Activated CD8-positive, alpha-beta memory T cell treated with anti-CD3 and anti-CD28 coated beads, Interleukin-2, amount 50 U/mL, for 1 hour (primary cell): ENCODE measurements around the gene WNT7A.

ENCODE experiments used
- DNase-seq: peaks from one replicate; pipeline ENCODE4 v3.0.0-alpha.2; 2020; ENCODE audit errors: extremely low read depth

WNT7A gene

DNA sequence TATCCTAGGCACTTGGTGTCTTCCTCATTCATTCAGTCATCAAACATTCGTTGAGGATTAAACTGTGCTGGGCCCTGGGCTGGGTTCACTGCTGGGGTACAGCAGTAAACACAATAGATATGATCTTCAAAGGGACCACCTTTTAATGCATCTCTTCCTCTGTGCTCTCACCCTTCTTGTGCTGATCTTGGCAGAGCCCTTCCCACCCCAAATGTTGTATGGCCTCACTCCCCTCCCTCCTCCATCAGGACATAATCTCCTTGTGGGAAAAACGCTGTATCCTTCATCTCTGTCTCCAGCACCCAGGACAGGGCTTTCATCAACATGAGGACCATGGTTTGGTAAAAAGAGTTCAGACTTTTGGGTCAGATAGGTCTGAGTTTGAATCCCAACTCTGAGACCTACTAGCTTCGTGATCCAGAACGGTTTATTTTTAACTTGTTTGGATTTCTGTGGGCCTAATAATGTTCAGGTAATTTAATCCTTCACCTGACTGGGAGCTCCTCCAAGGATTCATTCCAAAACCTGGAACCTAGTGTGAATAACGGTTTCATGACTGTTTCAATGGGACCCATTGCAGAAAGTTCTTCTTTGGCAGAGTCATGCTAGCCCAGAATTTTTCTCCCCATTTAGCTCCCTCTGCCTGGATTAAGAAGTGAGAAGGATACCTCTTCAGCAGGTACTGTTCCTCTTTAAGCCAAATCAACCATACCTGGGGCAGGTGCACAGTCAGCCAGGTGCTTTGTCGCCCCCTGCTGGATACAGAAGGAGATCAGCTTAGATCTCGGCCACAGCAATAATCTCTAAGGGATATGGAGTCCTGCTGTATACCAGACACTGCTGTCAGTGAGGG lies 5.2 kb upstream of the WNT7A start:
- peak; percentile 47 for DNase-seq

DNA sequence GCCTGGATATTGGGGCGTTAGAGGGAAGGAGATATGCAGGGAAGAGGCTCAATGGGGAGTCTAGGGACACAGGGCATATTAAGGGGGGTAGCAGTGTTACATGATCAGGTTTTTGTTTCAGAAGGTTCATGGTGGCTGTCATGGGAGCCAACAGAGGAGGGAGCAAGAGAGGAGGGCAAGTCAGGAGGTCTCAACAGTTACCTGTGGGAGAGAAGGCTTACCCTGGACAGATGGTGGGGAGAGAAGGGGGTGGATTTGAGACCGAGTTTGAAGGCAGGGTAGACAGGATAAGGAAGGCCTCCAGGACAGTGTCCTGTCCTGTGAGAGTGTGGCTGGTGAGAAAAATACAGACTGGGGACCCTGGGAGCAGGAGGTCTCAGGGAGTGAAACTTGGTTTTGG lies 3.8 kb upstream of the WNT7A start:
- DNase-seq: no peak

DNA sequence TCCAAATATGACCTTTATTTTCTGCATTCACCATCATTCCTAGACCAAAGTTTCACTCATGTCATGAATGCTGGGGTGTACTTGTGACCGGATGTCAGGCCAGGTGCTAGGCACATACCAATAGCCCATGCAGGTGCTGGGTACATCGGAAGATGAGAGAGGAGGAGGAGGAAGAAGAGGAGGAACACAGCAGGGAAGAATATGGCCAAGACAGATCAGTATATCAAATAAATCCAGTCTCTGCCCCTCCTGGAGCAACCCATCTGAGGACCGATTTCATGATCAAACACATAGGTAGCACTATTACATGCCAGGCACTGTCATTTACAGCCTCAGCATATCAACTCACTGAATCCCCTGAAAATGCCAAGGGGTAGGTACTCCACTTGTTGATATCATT lies 3.0 kb upstream of the WNT7A start:
- DNase-seq: no peak

DNA sequence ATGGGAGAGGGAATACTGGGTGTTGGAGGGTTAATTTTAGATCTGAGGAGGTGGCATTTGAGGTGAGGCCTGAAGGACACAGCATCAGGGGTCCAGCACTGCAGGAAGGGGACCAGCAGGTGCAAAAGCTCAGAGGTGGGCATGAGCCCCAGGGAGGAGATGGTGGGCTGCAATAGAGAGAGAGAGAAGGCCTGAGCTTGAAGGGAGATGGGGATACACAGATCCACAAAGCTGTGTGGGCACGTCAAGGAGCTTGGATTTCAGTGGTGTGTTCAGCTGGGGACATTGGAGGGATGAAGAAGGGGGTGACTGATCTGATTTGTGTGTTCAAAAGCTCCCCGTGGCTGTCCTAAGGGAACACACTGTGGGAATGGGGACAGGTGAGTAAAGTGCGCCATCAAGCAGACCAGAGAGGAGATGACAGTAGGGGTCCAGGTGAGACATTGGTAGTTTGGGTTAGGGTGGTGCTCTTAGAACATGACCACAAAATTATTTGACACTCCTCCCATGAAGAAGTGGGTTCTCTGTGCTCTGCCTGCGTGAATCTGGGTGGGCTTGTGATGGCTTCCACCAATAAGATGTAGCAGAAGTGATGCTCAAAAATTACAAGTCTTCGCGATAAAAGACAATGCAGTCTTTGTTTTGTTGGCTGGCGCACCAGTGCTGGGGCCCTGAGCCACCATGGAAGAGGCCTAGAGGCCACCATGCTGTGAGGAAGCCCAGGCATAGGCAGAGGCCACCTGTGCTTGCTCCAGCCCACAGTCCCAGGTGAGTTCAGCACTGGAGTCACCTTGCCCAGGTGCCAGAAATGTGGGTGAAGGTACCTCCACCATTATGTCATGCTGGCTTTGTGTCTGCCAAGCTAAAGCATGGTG lies 1.9 kb upstream of the WNT7A start:
- no peak for DNase-seq

DNA sequence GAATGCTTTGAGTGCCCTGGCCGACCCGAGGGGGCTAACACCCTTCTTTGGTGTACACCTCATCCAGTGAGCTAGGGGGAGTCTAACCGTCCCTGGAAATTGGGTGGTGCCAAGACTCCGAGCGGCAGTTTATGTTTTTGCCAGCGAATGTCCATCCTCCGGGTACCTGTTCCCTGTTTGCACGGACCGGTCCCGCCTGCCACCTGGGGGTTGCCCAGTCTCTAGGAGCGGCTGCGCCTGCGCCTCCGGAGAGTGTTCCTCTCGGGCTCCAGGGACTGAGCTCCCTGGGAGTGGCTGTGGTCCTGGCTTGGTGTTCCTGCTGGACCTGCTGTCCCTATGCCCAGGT lies 913 bp upstream of the WNT7A start:
- no peak for DNase-seq

DNA sequence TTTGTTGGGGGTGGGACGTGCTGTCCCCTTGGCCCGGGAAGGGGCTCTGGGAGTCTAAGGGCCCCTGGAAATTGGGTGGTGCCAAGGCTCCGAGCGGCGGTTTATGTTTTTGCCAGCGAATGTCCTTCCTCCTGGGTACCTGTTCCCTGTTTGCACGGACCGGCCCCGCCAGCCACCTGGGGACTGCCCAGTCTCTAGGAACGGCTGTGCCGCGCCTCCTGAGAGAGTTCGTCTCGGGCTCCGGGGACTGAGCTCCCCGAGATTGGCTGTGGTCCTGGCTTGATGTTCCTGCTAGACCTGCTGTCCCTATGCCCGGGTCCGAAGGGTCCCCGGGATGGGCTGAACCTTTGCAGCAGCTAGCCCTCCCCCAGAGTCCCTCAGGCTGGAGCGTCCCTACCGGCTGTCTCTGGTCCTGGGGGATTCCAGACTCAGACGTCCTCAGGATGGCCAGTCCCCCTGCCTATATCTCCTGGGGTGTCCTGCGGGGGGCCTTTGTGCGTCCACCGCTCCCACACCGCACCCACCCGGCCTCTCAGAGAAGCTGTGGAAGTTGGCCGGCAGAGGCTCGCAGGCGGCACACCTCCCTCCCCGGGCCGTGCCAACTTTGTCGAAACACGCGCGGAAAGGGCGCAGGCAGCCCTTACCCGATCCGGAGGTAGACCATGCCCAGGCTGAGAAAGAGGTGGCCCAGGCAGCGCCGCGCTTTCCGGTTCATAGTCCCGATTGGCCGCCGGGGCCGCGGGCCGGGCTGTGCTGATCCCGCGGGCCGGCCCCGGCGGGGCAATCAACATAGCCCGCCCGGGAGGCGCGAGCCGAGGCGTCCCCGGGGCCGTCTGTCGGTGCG lies 547 bp downstream of the WNT7A start:
- DNase-seq: no peak

DNA sequence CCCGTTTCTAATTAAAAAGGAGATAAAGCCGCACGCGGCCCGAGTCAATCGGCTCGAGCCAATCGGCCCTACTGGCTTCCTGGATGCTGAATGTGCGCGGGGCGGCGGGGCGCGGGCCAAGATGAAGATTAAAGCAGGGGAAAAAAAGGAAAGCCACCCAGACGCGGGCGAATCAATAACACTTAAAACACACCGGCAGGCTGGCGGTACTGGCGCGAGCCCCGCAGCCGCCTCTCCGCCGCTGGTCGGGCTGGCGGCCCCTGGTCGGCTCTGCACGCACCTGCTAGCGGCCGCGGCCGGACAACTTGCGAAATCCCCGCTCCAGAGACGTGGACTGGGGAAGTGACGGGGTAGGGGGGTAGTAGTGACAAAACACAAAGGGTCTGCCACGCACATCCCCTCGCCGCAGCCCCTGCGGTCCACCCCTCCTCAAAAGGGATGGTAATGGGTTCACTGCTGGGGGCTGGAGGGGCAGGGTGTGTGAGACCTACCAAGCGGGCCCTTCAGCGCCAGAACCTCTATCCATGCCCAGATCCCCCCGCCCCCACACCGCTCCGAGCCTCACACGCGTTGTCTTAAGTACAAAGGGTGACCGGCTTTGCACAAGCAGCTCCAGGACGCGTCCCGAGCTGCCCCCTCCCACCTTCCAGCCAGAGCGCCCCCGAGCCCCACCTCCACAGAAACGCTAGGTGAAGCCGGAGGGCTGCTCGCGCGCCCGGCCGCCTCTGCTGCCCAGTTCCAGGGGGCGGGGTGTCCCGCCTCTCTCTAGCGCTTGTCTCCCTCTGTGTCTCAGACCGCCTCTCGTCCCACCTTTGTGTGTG lies 1.4 kb downstream of the WNT7A start:
- no peak for DNase-seq

DNA sequence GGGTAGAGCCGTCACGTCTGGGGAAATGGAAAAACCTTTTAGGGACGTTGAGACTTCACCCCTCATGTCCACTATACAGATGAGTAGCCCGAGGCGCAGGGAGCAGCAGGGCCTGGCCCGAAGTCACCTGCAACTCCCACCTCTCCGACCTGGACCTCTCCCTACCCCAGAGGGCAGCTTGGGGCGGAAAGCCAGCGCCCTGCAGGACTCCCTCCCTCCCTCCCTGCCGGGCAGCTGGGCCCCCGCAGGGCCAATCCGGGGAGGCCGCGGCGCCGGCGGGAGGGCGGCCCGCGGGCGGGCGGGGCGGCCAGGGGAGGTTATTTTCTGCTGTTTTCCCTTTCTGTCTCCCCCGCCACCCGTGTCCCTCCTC lies 2.0 kb downstream of the WNT7A start:
- no peak for DNase-seq

DNA sequence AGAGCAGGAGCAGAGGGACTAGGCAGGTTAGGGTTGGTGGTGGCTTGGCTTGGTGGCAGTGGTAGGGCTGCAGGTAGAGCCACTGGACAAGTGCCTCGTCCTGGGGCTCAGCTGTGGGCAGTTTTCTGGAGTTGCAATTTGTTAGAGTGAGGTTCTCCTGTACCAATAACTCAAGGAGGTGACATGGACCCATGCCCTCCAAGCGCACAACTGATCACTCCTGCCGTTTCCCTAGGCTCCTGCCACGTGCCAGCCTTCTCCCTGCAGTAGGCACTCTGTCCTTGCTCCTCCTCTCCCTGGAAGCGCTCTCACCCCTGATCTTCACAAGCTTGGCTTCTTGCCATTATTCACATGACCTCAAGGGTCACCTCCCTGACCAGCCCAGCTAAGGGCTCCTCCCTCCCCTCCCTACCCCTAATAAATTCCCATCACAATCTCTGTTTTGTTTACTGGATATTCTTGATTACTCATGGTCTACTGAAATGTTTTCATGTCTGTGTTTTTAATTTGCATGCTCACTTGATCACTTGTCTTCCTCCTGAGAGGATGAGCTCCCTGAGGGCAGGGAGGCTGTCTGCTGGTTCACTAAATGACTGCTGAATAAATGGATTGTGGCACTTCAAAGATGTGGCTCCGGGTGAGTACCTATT lies 3.3 kb downstream of the WNT7A start:
- no peak for DNase-seq

DNA sequence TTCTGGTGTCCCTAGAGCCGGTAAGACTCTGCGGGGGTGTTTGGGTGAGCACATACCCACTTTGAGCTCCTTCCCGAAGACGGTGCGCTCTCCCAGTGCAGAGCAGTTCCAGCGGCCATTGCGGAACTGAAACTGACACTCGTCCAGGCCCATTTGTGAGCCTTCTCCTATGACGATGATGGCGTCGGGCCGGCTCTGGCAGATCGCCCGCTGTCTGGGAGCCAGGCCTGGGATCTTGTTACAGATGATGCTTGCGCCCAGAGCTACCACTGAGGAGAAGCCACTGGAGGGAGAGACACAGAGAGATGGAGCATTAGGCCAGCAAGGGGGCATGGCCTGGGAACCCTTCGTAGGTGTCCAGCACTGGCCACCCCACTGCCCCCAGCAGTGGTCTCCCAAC lies 5.0 kb downstream of the WNT7A start:
- DNase-seq: no peak

DNA sequence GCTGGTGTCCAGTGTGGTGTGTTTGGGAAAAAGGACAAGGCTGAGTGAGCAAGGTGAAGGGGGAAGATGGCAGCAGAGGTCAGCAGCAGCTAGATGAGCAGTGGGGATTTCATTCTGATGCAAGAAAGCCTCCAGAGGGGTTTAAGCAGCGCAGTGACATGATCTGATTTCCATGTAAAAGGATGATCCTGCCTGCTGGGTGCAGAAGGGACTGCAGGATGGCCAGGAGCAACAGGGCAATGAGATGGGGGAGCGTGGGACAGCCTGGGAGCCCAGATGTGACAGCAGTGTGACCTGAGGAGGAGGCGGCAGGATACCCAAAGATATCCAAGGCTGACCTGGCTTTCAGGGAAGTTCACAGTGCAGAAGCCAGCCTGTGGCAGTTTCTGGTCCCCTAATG lies 6.1 kb downstream of the WNT7A start:
- no peak for DNase-seq

DNA sequence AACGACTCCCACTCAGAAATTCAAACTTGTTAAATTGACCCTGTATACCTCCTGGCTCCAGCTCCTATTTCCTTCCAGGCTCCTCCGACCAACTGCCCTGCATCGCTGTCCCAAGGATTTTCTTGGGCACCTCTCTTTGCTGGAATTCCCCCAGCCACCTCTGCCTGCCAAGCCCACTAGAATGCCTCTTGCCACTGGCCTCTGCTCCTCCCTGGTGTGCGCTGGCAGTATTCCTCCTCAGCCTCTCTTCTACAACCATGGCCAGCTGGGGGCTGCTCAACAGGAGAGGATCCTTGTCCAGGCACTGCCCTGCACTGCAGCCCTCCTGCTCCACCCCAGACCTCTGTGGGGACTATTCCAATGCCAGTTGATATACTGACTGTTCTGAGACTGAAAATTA lies 7.4 kb downstream of the WNT7A start:
- no peak for DNase-seq

DNA sequence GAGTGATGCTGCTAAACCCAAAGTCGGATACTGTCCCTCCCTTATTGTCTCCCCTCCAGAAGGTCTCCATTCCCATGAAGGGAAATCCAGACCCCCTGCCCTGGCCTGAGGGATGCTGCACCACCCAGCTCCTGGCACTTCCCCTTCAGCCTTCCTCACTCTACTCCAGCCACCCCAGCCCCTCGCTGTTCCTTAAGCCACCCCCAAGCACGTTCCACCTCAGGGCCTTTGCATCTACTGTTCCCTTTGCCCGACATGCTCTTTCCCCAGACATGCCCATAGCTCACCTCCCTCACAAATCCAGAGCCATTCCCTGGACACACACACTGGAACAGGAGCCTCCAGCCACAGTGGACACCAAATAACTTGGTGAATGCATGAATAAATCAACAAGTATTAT lies 8.1 kb downstream of the WNT7A start:
- no peak for DNase-seq

DNA sequence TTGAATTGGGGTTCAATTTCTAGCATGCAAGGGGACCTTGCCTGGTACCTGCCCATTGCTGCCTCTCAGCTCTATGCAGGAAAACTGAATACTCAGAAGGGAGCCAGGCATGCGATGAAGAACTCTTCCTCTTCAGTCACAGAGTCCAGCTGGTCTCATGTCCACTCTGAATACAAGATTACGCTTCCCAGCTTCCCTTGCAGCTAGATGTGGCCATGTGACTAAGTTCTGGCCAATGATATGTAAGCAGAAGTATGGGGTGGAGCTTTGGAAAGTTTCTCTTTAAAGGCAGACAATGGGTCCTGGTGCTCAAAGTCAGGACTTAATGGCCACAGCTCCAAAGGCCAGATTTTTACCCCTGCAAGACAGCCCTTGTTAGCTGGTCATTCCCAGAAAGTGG lies 9.0 kb downstream of the WNT7A start:
- no peak for DNase-seq

DNA sequence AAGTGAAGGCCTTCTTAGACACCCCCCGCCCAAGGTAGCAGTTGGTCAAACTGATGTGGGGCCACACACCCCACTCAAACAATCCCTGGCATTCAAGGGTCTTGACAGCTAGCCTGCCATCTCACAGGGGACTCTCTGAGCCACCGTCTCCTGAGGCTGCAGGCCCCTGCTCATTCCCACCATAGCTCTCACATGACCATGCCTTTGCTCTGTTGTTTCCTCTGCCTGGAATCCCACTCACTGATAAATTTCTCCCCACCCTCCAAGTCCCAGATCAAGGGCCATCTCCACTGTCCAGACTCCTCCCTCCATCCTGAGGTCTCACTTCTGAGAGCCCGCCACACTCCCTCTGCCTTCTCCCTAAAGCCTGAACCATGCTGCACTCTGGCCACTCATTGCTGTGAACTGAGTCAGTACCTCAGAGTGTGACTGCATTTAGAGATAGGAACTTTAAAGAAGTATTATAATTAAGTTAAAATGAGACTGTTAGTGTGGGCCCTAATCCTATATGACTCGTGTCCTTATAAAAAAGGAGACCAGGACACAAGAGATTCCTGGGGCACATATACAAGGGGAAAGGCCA lies 10.0 kb downstream of the WNT7A start:
- DNase-seq: no peak

DNA sequence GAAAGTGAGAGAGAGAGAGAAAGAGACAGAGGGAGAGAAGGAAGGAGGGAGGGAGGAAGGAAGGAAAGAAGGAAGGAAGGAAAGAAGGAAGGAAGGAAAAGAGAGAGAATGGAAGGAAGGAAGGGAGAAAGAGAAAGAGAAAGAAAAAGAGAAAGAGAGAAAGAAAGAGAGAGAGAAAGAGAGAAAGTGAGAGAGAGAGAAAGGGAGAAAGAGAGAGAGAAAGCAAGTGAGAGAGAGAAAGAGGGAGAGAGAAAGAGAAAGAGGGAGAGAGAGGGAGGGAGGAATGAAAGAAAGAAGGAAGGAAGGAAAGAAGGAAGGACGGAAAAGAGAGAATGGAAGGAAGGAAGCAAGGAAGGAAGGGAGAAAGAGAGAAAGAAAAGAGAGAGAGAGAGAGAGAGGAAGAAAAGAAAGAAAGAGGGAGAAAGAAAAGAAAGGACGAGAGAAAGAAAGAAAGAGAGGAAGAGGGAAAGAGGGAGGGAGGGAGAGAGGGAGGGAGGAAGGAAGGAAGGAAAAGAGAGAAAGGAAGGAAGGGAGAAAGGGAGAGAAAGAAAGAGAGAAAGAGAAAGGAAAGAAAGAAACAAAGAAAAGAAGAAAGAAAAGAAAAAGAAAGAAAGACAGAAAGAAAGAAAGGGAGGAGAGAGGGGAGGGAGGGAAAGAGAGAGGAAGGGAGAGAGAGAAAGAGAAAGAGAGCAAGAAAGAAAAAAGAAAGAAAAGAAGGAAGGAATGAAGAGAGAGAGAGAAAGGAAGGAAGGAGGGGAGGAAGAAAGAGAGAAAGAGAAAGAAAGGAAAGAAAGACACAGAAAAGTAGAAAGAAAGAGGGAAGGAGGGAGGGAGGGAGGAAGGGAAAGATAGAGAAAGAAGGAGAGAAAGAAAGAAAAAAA lies 10.8 kb downstream of the WNT7A start:
- DNase-seq: no peak

DNA sequence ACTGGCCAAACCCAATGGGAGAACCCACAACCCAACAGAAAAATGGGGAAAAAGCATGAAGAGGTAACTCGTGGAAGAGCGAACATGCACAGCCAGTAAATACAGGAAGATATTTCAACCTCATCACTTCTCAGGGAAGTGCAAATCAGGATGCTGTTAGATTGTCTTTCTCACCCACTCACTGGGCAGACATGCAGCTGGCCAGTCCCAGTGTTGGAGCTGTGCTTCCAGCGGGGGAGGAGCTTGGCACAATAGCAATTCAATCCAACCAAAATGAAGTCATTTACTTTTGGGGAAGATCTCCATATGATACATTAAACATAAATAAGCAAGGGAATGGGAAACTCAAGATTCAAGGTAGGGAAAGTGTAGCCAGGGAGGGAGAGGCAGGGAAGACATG lies 12.1 kb downstream of the WNT7A start:
- no peak for DNase-seq

DNA sequence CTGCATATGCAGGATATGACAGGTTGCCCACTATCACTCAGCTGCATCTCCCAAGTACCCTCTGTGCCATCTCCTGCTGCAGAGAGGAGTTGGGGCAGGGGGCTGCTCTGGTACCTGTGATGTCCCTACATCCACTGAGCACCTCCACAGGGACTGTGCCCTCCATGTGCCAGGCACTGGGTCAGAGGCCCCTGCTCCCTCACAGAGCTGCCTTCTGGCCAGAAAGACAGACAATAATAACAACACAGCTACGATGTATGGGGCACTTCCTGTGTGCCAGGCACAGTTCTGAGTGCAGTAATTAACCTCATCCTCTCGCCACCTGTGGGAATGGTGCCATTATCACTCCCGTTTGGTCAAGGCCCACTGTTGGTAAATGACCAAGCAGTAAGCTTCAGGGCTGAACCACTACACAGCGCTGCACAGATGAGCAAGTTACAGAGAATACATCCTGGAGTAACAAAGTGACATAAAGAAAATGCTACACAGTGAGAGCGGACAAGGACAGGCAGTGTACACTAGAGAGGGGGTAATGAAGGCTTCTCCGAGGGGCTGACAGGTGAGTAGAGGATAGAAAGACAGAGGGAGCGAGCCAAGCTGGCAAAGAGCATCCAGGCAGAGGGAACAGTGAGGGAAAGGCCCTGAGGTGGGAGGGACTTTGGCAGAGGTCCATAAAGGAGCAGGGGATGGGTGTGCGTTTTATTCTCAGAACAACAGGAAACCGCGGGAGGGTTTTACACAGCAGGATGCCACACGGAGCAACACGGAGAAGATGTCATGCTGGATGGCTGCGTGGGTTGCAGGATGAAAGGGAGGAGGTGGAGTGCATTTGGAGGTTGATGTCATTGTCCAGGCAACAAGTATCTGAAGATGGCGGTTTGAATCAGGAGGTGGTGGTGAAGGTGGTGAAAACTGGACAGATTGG lies 13.6 kb downstream of the WNT7A start:
- peak; percentile 24 for DNase-seq
